HepG2 (cell line): ENCODE results near the gene EMID1. TPM values are rescaled to one million over a fixed set of nuclear protein-coding genes. Genes with fewer than 3 reads are reported as not detected.
A peak's percentile ranks its signal among the peaks of the same experiment; 100 is the strongest.

Experiments
- BHLHE40 ChIP-seq: IDR thresholded peaks from 2 replicates; pipeline ENCODE4 v1.6.1; 2011; ENCODE audit warnings: low read length, improper control_type of control experiment
- DNMT3B ChIP-seq: conservative IDR thresholded peaks from 2 replicates; pipeline ENCODE4 v1.6.1; 2016; ENCODE audit warnings: missing biosample characterization, control low read depth
- HNRNPLL ChIP-seq: fragments of 200-400 bp; formaldehyde crosslinking; IDR thresholded peaks from 2 replicates; pipeline ENCODE4 v1.6.1; 2017; ENCODE audit warnings: mild to moderate bottlenecking, low read depth, low read length; ENCODE audit not compliant: poor library complexity, severe bottlenecking
- MED8 ChIP-seq: sonication (generic); formaldehyde crosslinking; IDR thresholded peaks from 2 replicates; pipeline ENCODE4 v1.8.1; 2023; ENCODE audit warnings: mild to moderate bottlenecking, missing genetic modification reagents; ENCODE audit not compliant: insufficient replicate concordance
- RFX1 ChIP-seq: fragments of 450-650 bp; IDR thresholded peaks from 2 replicates; pipeline ENCODE4 v1.6.1; 2017
- SNAI1 ChIP-seq: sonication (generic); formaldehyde crosslinking; IDR thresholded peaks from 2 replicates; pipeline ENCODE4 v1.5.0; 2020; ENCODE audit warnings: mild to moderate bottlenecking, missing genetic modification reagents, borderline replicate concordance
- STAG1 ChIP-seq: sonication (generic); formaldehyde crosslinking; IDR thresholded peaks from 2 replicates; pipeline ENCODE4 v1.4.0; 2020; ENCODE audit warnings: missing genetic modification reagents
- TARDBP ChIP-seq: sonication (generic); formaldehyde crosslinking; IDR thresholded peaks from 2 replicates; pipeline ENCODE4 v1.8.0; 2022; ENCODE audit warnings: mild to moderate bottlenecking, missing genetic modification reagents
- TBL1XR1 ChIP-seq: fragments of 150-350 bp; IDR thresholded peaks from 2 replicates; pipeline ENCODE4 v1.6.1; 2014; ENCODE audit warnings: borderline replicate concordance, low read length; ENCODE audit not compliant: partially characterized antibody
- ZBTB1 ChIP-seq: sonication (generic); formaldehyde crosslinking; IDR thresholded peaks from 2 replicates; pipeline ENCODE4 v1.4.0; 2020; ENCODE audit warnings: missing genetic modification reagents, borderline replicate concordance
- ZBTB7A ChIP-seq: sonication (generic); formaldehyde crosslinking; IDR thresholded peaks from 2 replicates; pipeline ENCODE4 v1.8.0; 2022; ENCODE audit warnings: mild to moderate bottlenecking, missing genetic modification reagents
- ZNF24 ChIP-seq: fragments of 450-650 bp; IDR thresholded peaks from 2 replicates; pipeline ENCODE4 v1.6.1; 2017; ENCODE audit warnings: antibody characterized with exemption, mild to moderate bottlenecking
- ZNF44 ChIP-seq: sonication (generic); formaldehyde crosslinking; IDR thresholded peaks from 2 replicates; pipeline ENCODE4 v1.5.1; 2020; ENCODE audit warnings: mild to moderate bottlenecking, missing genetic modification reagents
- ZNF441 ChIP-seq: sonication (generic); formaldehyde crosslinking; IDR thresholded peaks from 2 replicates; pipeline ENCODE4 v1.7.0; 2021; ENCODE audit warnings: missing genetic modification reagents, borderline replicate concordance
- ZNF570 ChIP-seq: sonication (generic); formaldehyde crosslinking; IDR thresholded peaks from 2 replicates; pipeline ENCODE4 v1.4.0; 2020; ENCODE audit warnings: mild to moderate bottlenecking, missing genetic modification reagents, borderline replicate concordance
- ZSCAN9 ChIP-seq: IDR thresholded peaks from 2 replicates; pipeline ENCODE4 v1.6.1; 2016; ENCODE audit warnings: borderline replicate concordance
- polyA plus RNA-seq, 8 experiments: library from polyadenylated mRNA; depleted of rRNA in 3 of 8; stranded (reverse) in 7 of 8; unstranded in 1 of 8; fragments of >200 nt; fragmentation: Illumina TruSeq in 4 of 8; extraction: Trizol in 4 of 8; gene quantifications; 2 replicates each; pipeline versions ENCODE4 v1.2.1 to v1.2.3, GENCODE V29; 2011 to 2016; ENCODE audit warnings: low read depth in 4 of 8, missing spikeins in 1 of 8, mixed read lengths in 1 of 8; ENCODE audit not compliant: insufficient read depth in 1 of 8
- total RNA-seq, 5 experiments: library from RNA; depleted of rRNA; stranded (reverse); fragments of >200 nt; fragmentation: Illumina TruSeq; extraction: Trizol; gene quantifications; 2 replicates each; pipeline ENCODE4 v1.2.3, GENCODE V29; 2016; ENCODE audit warnings: low read depth in 1 of 5
- TF ChIP-seq, protein P1 (sequence below): sonication (generic); formaldehyde crosslinking; IDR thresholded peaks from 2 replicates; pipeline ENCODE4 v1.4.0; 2020; ENCODE audit warnings: mild to moderate bottlenecking, missing genetic modification reagents
- TF ChIP-seq, protein P2 (sequence below): sonication (generic); formaldehyde crosslinking; conservative IDR thresholded peaks from 2 replicates; pipeline ENCODE4 v1.4.0; 2020; ENCODE audit warnings: missing genetic modification reagents
- TF ChIP-seq, protein P3 (sequence below): sonication (generic); formaldehyde crosslinking; IDR thresholded peaks from 2 replicates; pipeline ENCODE4 v1.4.0; 2020; ENCODE audit warnings: missing genetic modification reagents
- TF ChIP-seq, protein P4 (sequence below): sonication (generic); formaldehyde crosslinking; IDR thresholded peaks from 2 replicates; pipeline ENCODE4 v1.5.0; 2020; ENCODE audit warnings: missing genetic modification reagents
- TF ChIP-seq, protein P5 (sequence below): sonication (generic); formaldehyde crosslinking; IDR thresholded peaks from 2 replicates; pipeline ENCODE4 v1.4.0; 2020; ENCODE audit warnings: missing genetic modification reagents, borderline replicate concordance

EMID1 gene
- total and polyA plus RNA-seq, 2 of the 13 experiments (the other 11 are each of a cell fraction or from before 2014, with no cell fraction given): 0.45 to 0.82 TPM

DNA sequence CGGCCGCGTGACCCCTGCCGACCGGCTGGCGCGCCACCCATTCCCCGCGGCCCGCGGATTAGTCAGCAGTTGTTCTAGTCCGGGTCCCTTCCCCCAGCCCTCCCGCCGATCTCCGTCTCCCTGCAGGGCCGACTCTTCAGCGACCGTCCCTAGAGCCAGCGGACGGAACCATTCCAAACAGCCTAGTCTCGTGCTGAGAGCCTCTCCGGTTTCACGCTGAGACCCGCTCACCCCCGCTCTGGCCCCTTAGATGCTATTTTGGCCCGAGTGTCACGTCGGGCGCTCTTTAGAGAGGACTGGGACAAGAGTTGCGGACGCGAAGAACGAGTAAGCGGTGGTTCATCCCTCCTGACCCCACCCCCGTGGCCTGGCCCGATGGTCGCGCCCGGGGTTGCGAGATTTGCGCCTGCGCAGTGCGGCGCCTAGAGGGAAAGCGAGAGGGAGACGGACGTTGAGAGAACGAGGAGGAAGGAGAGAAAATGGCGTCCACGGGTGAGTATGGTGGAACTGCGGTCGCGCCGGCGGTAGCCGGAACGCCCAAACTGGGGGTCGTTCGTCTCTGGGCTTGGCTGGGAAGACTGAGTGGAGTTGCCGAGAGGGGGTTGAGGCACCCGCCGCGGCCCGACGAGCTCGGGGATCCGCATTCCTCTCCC is 62.3 kb downstream of the EMID1 start, which contains the start of the genes EWSR1 and RHBDD3 (continued):
- no peak for TF ChIP-seq TBL1XR1
- no peak for TF ChIP-seq RFX1
- TF ChIP-seq DNMT3B: peak; percentile 56; the same call in 1 of the 2 replicates
- 0 out of 2 replicates have a peak, but pooled peaks have one; percentile 29 for TF ChIP-seq ZNF44
- no peak for TF ChIP-seq ZNF441 (CRISPR knock-in tag)
- no peak; the same call in 1 of the 2 replicates for TF ChIP-seq ZNF570 (CRISPR knock-in tag)
- TF ChIP-seq BHLHE40: peak; percentile 98
- TF ChIP-seq, protein P1, sequence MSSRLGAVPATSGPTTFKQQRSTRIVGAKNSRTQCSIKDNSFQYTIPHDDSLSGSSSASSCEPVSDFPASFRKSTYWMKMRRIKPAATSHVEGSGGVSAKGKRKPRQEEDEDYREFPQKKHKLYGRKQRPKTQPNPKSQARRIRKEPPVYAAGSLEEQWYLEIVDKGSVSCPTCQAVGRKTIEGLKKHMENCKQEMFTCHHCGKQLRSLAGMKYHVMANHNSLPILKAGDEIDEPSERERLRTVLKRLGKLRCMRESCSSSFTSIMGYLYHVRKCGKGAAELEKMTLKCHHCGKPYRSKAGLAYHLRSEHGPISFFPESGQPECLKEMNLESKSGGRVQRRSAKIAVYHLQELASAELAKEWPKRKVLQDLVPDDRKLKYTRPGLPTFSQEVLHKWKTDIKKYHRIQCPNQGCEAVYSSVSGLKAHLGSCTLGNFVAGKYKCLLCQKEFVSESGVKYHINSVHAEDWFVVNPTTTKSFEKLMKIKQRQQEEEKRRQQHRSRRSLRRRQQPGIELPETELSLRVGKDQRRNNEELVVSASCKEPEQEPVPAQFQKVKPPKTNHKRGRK (CRISPR knock-in tag): no peak
- TF ChIP-seq SNAI1: no peak
- TF ChIP-seq TARDBP (CRISPR knock-in tag): peak; percentile 94
- TF ChIP-seq, protein P2, sequence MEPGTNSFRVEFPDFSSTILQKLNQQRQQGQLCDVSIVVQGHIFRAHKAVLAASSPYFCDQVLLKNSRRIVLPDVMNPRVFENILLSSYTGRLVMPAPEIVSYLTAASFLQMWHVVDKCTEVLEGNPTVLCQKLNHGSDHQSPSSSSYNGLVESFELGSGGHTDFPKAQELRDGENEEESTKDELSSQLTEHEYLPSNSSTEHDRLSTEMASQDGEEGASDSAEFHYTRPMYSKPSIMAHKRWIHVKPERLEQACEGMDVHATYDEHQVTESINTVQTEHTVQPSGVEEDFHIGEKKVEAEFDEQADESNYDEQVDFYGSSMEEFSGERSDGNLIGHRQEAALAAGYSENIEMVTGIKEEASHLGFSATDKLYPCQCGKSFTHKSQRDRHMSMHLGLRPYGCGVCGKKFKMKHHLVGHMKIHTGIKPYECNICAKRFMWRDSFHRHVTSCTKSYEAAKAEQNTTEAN (CRISPR knock-in tag): peak; percentile 27; the same call in 1 of the 2 replicates
- TF ChIP-seq, protein P3, sequence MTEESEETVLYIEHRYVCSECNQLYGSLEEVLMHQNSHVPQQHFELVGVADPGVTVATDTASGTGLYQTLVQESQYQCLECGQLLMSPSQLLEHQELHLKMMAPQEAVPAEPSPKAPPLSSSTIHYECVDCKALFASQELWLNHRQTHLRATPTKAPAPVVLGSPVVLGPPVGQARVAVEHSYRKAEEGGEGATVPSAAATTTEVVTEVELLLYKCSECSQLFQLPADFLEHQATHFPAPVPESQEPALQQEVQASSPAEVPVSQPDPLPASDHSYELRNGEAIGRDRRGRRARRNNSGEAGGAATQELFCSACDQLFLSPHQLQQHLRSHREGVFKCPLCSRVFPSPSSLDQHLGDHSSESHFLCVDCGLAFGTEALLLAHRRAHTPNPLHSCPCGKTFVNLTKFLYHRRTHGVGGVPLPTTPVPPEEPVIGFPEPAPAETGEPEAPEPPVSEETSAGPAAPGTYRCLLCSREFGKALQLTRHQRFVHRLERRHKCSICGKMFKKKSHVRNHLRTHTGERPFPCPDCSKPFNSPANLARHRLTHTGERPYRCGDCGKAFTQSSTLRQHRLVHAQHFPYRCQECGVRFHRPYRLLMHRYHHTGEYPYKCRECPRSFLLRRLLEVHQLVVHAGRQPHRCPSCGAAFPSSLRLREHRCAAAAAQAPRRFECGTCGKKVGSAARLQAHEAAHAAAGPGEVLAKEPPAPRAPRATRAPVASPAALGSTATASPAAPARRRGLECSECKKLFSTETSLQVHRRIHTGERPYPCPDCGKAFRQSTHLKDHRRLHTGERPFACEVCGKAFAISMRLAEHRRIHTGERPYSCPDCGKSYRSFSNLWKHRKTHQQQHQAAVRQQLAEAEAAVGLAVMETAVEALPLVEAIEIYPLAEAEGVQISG (CRISPR knock-in tag): peak; percentile 81
- TF ChIP-seq, protein P4, sequence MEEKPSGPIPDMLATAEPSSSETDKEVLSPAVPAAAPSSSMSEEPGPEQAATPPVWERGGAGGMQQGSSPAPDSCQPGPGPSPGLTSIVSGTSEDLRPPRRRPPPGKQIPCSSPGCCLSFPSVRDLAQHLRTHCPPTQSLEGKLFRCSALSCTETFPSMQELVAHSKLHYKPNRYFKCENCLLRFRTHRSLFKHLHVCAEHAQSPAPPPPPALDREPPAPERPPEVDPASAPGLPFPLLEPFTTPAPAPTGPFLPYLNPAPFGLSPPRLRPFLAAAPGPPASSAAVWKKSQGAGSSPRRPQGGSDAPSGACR (CRISPR knock-in tag): no peak; the same call in 1 of the 2 replicates
- TF ChIP-seq, protein P5, sequence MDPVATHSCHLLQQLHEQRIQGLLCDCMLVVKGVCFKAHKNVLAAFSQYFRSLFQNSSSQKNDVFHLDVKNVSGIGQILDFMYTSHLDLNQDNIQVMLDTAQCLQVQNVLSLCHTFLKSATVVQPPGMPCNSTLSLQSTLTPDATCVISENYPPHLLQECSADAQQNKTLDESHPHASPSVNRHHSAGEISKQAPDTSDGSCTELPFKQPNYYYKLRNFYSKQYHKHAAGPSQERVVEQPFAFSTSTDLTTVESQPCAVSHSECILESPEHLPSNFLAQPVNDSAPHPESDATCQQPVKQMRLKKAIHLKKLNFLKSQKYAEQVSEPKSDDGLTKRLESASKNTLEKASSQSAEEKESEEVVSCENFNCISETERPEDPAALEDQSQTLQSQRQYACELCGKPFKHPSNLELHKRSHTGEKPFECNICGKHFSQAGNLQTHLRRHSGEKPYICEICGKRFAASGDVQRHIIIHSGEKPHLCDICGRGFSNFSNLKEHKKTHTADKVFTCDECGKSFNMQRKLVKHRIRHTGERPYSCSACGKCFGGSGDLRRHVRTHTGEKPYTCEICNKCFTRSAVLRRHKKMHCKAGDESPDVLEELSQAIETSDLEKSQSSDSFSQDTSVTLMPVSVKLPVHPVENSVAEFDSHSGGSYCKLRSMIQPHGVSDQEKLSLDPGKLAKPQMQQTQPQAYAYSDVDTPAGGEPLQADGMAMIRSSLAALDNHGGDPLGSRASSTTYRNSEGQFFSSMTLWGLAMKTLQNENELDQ (CRISPR knock-in tag): 0 out of 2 replicates have a peak, but pooled peaks have one; percentile 3
- TF ChIP-seq ZSCAN9 (CRISPR knock-in tag): no peak; the same call in 1 of the 2 replicates
- TF ChIP-seq HNRNPLL: peak; percentile 71
- no peak for TF ChIP-seq ZBTB1 (CRISPR knock-in tag)
- TF ChIP-seq MED8 (CRISPR knock-in tag): peak; percentile 65
- TF ChIP-seq ZNF24: no peak; the same call in 1 of the 2 replicates
- no peak for TF ChIP-seq ZBTB7A
- no peak for TF ChIP-seq STAG1 (CRISPR knock-in tag)
